Fibroblast of mammary gland (primary cell): ENCODE measurements around the gene WWOX.

Experiments used
- DNase-seq: peaks from one replicate; pipeline ENCODE4 v3.0.0-alpha.2; 2010; ENCODE audit warnings: low read depth
- H3K4me3 ChIP-seq: 2 replicates; pipeline ENCODE4 v1.5.1; 2011; ENCODE audit warnings: low read depth, mild to moderate bottlenecking, low read length, moderate library complexity; ENCODE audit not compliant: control insufficient read depth
- TF ChIP-seq, protein P1 (sequence below): conservative IDR thresholded peaks from 2 replicates; pipeline ENCODE4 v1.5.1; 2011; ENCODE audit warnings: low read depth, low read length, inconsistent platforms; ENCODE audit not compliant: control insufficient read depth, insufficient read depth

Gene WWOX

DNA sequence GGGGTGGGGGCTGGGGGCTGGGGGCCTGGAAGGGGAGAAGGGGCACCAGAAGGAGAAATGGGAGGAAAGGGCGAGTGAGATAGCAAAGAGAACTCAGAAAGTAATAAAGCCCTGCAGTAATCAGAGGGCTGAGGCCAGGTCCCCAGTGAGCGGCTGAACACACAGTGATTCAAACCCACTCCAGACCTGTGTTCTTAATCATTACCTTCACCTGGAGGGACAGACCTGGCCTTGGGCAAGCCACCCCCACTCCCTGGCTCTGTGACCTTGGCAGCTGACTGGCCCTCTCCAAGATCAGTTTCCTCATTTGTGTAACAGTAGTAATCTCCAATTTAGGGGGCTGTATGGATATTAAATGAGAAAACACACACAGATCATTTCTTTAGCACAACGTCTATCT lies 150.4 kb downstream of the WWOX start:
- DNase-seq = no peak
- H3K4me3 ChIP-seq = no peak overlapping the region
- TF ChIP-seq, protein P1, sequence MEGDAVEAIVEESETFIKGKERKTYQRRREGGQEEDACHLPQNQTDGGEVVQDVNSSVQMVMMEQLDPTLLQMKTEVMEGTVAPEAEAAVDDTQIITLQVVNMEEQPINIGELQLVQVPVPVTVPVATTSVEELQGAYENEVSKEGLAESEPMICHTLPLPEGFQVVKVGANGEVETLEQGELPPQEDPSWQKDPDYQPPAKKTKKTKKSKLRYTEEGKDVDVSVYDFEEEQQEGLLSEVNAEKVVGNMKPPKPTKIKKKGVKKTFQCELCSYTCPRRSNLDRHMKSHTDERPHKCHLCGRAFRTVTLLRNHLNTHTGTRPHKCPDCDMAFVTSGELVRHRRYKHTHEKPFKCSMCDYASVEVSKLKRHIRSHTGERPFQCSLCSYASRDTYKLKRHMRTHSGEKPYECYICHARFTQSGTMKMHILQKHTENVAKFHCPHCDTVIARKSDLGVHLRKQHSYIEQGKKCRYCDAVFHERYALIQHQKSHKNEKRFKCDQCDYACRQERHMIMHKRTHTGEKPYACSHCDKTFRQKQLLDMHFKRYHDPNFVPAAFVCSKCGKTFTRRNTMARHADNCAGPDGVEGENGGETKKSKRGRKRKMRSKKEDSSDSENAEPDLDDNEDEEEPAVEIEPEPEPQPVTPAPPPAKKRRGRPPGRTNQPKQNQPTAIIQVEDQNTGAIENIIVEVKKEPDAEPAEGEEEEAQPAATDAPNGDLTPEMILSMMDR = no peak

DNA sequence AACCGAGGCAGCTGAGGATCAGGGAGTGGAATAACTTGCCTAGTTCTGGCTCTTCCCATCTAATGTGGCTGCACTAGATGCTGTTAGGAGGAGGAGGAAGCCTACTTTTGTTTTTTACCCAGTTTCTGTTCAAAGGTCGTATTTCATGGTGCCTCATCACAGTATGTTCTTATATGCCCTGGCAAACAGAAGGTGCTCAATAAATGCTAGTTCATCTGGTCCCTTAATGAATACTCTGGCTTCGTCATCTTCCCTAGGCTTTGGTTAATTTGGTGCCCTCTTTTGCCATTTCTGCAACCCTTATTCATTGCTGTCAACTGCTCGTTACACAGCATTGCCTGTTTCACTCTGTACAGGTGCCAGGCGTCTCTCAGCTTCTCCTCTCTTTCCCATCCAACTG lies 151.7 kb downstream of the WWOX start:
- no peak for DNase-seq
- no peak overlapping the region for H3K4me3 ChIP-seq
- TF ChIP-seq, protein P1 = no peak

DNA sequence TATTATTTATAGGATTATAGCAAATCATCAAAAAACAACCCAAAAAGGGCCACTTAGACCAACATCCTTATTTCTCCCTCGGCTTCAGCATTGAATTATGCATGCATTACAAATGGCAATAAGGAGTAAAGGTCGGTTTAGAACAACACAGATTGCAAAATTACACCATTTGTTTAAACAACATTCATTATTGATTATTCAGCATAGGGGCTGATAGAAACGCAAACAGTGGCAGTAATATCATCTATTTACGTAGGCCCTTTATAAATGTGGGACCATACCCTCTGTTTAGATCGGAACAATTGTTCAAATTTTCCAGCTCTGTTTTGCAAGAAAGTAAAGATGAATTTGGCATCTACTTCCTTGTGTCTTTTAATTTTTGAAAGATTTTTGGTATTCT lies 153.3 kb downstream of the WWOX start:
- DNase-seq = no peak
- no peak overlapping the region for H3K4me3 ChIP-seq
- TF ChIP-seq, protein P1 = no peak

DNA sequence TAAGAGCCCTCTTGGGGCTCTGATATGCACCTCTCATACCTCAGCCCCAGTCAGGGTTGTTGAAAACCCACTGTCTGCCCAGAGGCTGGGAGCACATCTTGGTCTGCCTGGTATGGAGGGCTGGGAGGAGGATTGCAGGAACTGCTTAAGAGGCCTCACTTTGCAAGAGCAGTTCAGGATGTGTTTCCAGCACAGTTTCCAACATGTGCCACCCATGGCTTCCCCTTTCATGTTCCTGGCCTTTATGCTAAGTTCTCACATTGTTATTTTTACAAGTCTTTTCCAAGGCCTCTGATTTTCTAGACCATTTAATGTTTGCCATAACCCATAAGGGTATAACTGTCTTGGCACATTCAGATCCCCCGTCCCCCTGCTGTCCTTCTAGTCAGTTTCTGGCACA lies 155.4 kb downstream of the WWOX start:
- TF ChIP-seq, protein P1 = no peak
- no peak overlapping the region for H3K4me3 ChIP-seq
- no peak for DNase-seq

DNA sequence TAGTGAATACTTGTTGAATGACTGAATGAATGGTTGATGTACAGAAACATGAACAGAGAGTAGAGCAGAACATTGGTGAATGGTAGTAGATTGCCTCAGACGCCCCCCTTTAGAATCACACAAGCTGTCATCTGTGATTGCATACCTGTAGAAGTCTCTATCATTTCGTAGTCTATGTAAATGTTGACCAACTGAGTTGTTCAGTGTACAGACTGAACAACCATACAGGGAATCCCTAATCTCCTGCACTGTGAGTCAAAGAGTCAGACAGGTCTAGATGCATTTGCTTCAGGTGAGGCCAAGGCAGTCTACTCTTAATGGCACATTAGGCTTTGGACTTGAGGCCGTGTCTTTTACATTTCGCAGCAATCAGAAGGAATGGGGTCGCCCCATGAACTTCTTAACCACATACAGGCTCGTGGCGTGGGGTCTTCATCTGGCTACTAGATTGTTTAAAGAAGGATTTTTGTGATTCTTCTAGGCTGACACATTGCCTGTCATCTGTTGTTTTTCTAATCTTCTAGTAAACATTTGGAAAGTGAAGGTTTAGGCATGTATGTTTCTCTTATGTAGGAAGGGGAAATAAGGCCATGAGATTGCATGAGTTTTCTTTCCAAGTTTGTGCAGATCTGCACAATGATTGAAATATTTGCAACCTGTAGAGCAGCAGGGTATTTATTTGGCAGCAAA lies 157.4 kb downstream of the WWOX start:
- TF ChIP-seq, protein P1 = no peak
- H3K4me3 ChIP-seq = no peak overlapping the region
- DNase-seq = no peak

DNA sequence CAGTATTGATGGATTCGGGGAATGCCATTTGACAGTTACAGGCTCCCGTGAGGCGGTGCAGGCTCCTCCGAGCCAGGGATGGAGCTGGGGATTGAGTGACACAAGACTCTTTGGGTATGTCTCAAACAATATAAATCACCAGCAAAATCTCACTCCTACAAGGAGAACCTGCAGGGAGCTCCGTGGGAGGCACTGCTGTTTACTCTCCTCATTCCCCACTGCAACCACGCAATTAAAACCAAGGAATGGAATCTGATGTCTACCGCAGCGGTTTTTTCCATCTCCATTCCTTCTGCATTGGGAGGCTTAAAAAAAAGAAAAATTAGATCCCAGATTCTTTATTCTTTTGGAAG lies 157.9 kb downstream of the WWOX start:
- H3K4me3 ChIP-seq = no peak overlapping the region
- TF ChIP-seq, protein P1 = no peak
- no peak for DNase-seq
